HEK293 (cell line): ENCODE results near the gene S100A12.

Experiments used
- CTCF ChIA-PET: fragments of 350-600 bp; formaldehyde crosslinking; extraction: SDS; loops from one replicate; lab custom pipeline; 2021; ENCODE audit warnings: antibody characterized with exemption; lab: Yijun Ruan, JAX
- POLR2A ChIA-PET: fragments of 300-600 bp; formaldehyde crosslinking; extraction: SDS; loops from one replicate; lab custom pipeline; 2020; ENCODE audit warnings: antibody characterized with exemption, inconsistent platforms; lab: Yijun Ruan, JAX
- H3K27ac ChIP-seq: fragments of 200-500 bp; sonication (Bioruptor generic); 2 replicates; pipeline ENCODE4 v1.5.1; 2014; ENCODE audit warnings: low read depth, low read length, control low read depth, inconsistent platforms; ENCODE audit errors: extremely low read depth
- H3K36me3 ChIP-seq, 2 experiments: fragments of 200-500 bp in 1 of 2; sonication (Bioruptor generic) in 1 of 2; 1 replicate in 1 of 2; 2 replicates in 1 of 2; pipeline ENCODE4 v1.5.1; 2014 to 2017; ENCODE audit warnings: inconsistent platforms in 2 of 2, low read length in 2 of 2; ENCODE audit not compliant: control insufficient read depth in 2 of 2, insufficient read depth in 1 of 2
- H3K4me1 ChIP-seq: fragments of 200-500 bp; sonication (Bioruptor generic); 2 replicates; pipeline ENCODE4 v1.5.1; 2014; ENCODE audit warnings: mild to moderate bottlenecking, low read length, inconsistent platforms; ENCODE audit not compliant: control insufficient read depth, insufficient read depth
- H3K4me3 ChIP-seq: 2 replicates; pipeline ENCODE4 v1.5.1; 2011; ENCODE audit warnings: low read depth, mild to moderate bottlenecking, control low read depth, low read length, moderate library complexity
- H3K9me3 ChIP-seq: fragments of 200-500 bp; sonication (Bioruptor generic); 2 replicates; pipeline ENCODE4 v1.5.1; 2014; ENCODE audit warnings: low read depth, low read length, inconsistent platforms; ENCODE audit not compliant: control insufficient read depth, insufficient read depth
- ELK4 ChIP-seq: IDR thresholded peaks from 2 replicates; pipeline ENCODE4 v1.6.1; 2011; ENCODE audit warnings: mild to moderate bottlenecking, low read depth, low read length, borderline replicate concordance
- HOXC10 ChIP-seq: sonication (generic); formaldehyde crosslinking; IDR thresholded peaks from 2 replicates; pipeline ENCODE4 v1.8.1; 2023; ENCODE audit warnings: mild to moderate bottlenecking, missing genetic modification reagents
- REPIN1 ChIP-seq: fragments of 450-650 bp; formaldehyde crosslinking; IDR thresholded peaks from 2 replicates; pipeline ENCODE4 v1.5.1; 2017; ENCODE audit warnings: missing biosample characterization, missing genetic modification characterization, low read depth
- ZFP69B ChIP-seq: fragments of 450-650 bp; formaldehyde crosslinking; IDR thresholded peaks from 2 replicates; pipeline ENCODE4 v1.5.1; 2016; ENCODE audit warnings: missing biosample characterization, missing genetic modification characterization
- ZNF169 ChIP-seq: fragments of 450-650 bp; formaldehyde crosslinking; IDR thresholded peaks from 2 replicates; pipeline ENCODE4 v1.5.1; 2016; ENCODE audit warnings: missing biosample characterization, missing genetic modification characterization
- ZNF202 ChIP-seq: fragments of 450-650 bp; formaldehyde crosslinking; IDR thresholded peaks from 2 replicates; pipeline ENCODE4 v1.5.1; 2016; ENCODE audit warnings: missing biosample characterization, missing genetic modification characterization, borderline replicate concordance
- ZNF211 ChIP-seq: fragments of 450-650 bp; formaldehyde crosslinking; IDR thresholded peaks from 2 replicates; pipeline ENCODE4 v1.5.1; 2016; ENCODE audit warnings: low read depth, missing biosample characterization, missing genetic modification characterization
- ZNF362 ChIP-seq: fragments of 450-650 bp; formaldehyde crosslinking; IDR thresholded peaks from 2 replicates; pipeline ENCODE4 v1.5.1; 2016; ENCODE audit warnings: missing biosample characterization, missing genetic modification characterization
- ZNF426 ChIP-seq: fragments of 450-650 bp; formaldehyde crosslinking; IDR thresholded peaks from 2 replicates; pipeline ENCODE4 v1.5.1; 2017; ENCODE audit warnings: missing biosample characterization, missing genetic modification characterization, mild to moderate bottlenecking, inconsistent platforms, moderate library complexity
- ZNF433 ChIP-seq: fragments of 450-650 bp; formaldehyde crosslinking; IDR thresholded peaks from 2 replicates; pipeline ENCODE4 v1.5.1; 2016; ENCODE audit warnings: missing biosample characterization, missing genetic modification characterization, low read depth
- ZNF544 ChIP-seq: fragments of 450-650 bp; formaldehyde crosslinking; IDR thresholded peaks from 2 replicates; pipeline ENCODE4 v1.5.0; 2017; ENCODE audit warnings: missing biosample characterization, missing genetic modification characterization
- ZNF558 ChIP-seq: fragments of 450-650 bp; formaldehyde crosslinking; IDR thresholded peaks from 2 replicates; pipeline ENCODE4 v1.5.1; 2016; ENCODE audit warnings: missing biosample characterization, missing genetic modification characterization
- ZNF561 ChIP-seq: fragments of 450-650 bp; IDR thresholded peaks from 2 replicates; pipeline ENCODE4 v1.5.1; 2018; ENCODE audit warnings: missing biosample characterization, missing genetic modification characterization, borderline replicate concordance
- ZNF585B ChIP-seq: fragments of 450-650 bp; formaldehyde crosslinking; IDR thresholded peaks from 2 replicates; pipeline ENCODE4 v1.5.1; 2016; ENCODE audit warnings: missing biosample characterization, missing genetic modification characterization
- ZNF610 ChIP-seq: fragments of 450-650 bp; formaldehyde crosslinking; IDR thresholded peaks from 2 replicates; pipeline ENCODE4 v1.5.1; 2016; ENCODE audit warnings: missing biosample characterization, missing genetic modification characterization, borderline replicate concordance
- ZNF660 ChIP-seq: fragments of 450-650 bp; IDR thresholded peaks from 2 replicates; pipeline ENCODE4 v1.5.1; 2018; ENCODE audit warnings: missing biosample characterization, mild to moderate bottlenecking, missing genetic modification characterization
- ZNF776 ChIP-seq: fragments of 450-650 bp; formaldehyde crosslinking; IDR thresholded peaks from 2 replicates; pipeline ENCODE4 v1.5.0; 2017; ENCODE audit warnings: missing biosample characterization, missing genetic modification characterization, borderline replicate concordance
- ZNF830 ChIP-seq: fragments of 450-650 bp; IDR thresholded peaks from 2 replicates; pipeline ENCODE4 v1.5.0; 2018; ENCODE audit warnings: missing biosample characterization, missing genetic modification characterization, low read depth, mild to moderate bottlenecking, moderate library complexity
- ZSCAN16 ChIP-seq: fragments of 450-650 bp; formaldehyde crosslinking; IDR thresholded peaks from 2 replicates; pipeline ENCODE4 v1.5.1; 2016; ENCODE audit warnings: missing biosample characterization, missing genetic modification characterization
- ZSCAN30 ChIP-seq: fragments of 450-650 bp; IDR thresholded peaks from 2 replicates; pipeline ENCODE4 v1.5.1; 2018; ENCODE audit warnings: missing biosample characterization, mild to moderate bottlenecking, missing genetic modification characterization, moderate library complexity
- ZXDB ChIP-seq: fragments of 450-650 bp; formaldehyde crosslinking; IDR thresholded peaks from 2 replicates; pipeline ENCODE4 v1.5.1; 2016; ENCODE audit warnings: missing biosample characterization, missing genetic modification characterization
- TF ChIP-seq, protein P1 (sequence below): fragments of 450-650 bp; formaldehyde crosslinking; IDR thresholded peaks from 2 replicates; pipeline ENCODE4 v1.5.1; 2016; ENCODE audit warnings: missing biosample characterization, missing genetic modification characterization
- TF ChIP-seq, protein P2 (sequence below): fragments of 450-650 bp; formaldehyde crosslinking; IDR thresholded peaks from 2 replicates; pipeline ENCODE4 v1.5.1; 2016; ENCODE audit warnings: missing biosample characterization, missing genetic modification characterization

Gene S100A12

DNA sequence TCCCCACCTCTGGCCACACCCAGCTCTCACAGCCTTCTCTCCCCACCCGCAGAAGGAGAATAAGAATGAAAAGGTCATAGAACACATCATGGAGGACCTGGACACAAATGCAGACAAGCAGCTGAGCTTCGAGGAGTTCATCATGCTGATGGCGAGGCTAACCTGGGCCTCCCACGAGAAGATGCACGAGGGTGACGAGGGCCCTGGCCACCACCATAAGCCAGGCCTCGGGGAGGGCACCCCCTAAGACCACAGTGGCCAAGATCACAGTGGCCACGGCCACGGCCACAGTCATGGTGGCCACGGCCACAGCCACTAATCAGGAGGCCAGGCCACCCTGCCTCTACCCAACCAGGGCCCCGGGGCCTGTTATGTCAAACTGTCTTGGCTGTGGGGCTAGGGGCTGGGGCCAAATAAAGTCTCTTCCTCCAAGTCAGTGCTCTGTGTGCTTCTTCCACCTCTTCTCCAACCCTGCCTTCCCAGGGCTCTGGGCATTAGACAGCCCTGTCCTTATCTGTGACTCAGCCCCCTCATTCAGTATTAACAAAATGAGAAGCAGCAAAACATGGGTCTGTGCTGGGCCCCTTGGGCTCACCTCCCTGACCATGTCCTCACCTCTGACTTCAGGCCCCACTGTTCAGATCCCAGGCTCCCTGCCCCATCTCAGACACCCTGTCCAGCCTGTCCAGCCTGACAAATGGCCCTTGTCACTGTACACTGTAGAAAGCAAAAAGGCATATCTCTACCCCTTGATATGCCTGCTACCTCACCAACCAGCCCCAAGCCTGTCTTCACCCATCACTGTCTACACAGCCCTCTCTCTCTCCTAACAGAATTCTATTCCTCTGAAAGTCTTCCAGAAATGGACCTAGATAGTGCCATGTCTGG, 14.6 kb downstream of the S100A12 start:
- H3K9me3 ChIP-seq, result no peaks in the 10 kb centered on the region
- no peak overlapping the region for H3K4me3 ChIP-seq
- H3K4me1 ChIP-seq, result no peaks in the 10 kb centered on the region
- CTCF ChIA-PET, result interaction anchor here (0.6 to 4.6 kb wide), 3 partner anchors 8 to 547 kb away, joined by 3 to 23 read pairs (median 4); no protein-coding TSS in a partner anchor
- POLR2A ChIA-PET, result no interaction called here
- H3K27ac ChIP-seq, result no peak overlapping the region
- H3K36me3 ChIP-seq, result no peaks in the 10 kb centered on the region
- TF ChIP-seq ZNF610 (tag by site-specific recombination) (no peak), ZNF585B (tag by site-specific recombination) (no peak), ZNF362 (tag by site-specific recombination) (no peak), REPIN1 (tag by site-specific recombination) (no peak), ZNF169 (tag by site-specific recombination) (no peak)
- TF ChIP-seq, protein P1, sequence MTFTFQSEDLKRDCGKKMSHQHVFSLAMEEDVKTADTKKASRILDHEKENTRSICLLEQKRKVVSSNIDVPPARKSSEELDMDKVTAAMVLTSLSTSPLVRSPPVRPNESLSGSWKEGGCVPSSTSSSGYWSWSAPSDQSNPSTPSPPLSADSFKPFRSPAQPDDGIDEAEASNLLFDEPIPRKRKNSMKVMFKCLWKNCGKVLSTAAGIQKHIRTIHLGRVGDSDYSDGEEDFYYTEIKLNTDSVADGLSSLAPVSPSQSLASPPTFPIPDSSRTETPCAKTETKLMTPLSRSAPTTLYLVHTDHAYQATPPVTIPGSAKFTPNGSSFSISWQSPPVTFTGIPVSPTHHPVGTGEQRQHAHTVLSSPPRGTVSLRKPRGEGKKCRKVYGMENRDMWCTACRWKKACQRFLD (tag by site-specific recombination), result no peak

- POLR2A ChIA-PET, result no interaction called here
These were observed 15.2 kb downstream of the S100A12 start for GRCh38 chr1:153360190-153360589.

GRCh38 chr1:153359241-153359640, 16.2 kb downstream of the S100A12 start:
- Histone ChIP-seq H3K27ac (no peak overlapping the region), H3K4me1 (no peaks in the 10 kb centered on the region)
- POLR2A ChIA-PET, result no interaction called here
- TF ChIP-seq ZNF426 (tag by site-specific recombination) (no peak), ZSCAN16 (no peak), ZNF362 (tag by site-specific recombination) (no peak), ZFP69B (tag by site-specific recombination) (no peak), ZNF660 (tag by site-specific recombination) (no peak), ZNF830 (tag by site-specific recombination) (no peak), ZNF558 (tag by site-specific recombination) (no peak), ZNF202 (no peak)
- TF ChIP-seq, all 188 proteins: peak for 0
- Histone ChIP-seq H3K9me3 (no peaks in the 10 kb centered on the region), H3K4me3 (no peak overlapping the region), H3K36me3 (no peaks in the 10 kb centered on the region)
- CTCF ChIA-PET, result interaction anchor here (0.7 to 11.6 kb wide), 3 partner anchors 136 to 870 kb away, joined by 3 to 259 read pairs (median 4); no protein-coding TSS in a partner anchor

More at GRCh38 chr1:153360190-153360589, 15.2 kb downstream of the S100A12 start:
- no peak overlapping the region for H3K4me3 ChIP-seq
- no peaks in the 10 kb centered on the region for H3K9me3 ChIP-seq
- H3K27ac ChIP-seq, result no peak overlapping the region
- TF ChIP-seq ZNF561 (tag by site-specific recombination) (no peak), ZNF776 (no peak), ZSCAN30 (tag by site-specific recombination) (no peak), ZXDB (no peak), ZNF433 (no peak), HOXC10 (CRISPR knock-in tag) (no peak), ZNF211 (tag by site-specific recombination) (no peak), ZNF544 (tag by site-specific recombination) (no peak), ELK4 (no peak)
- TF ChIP-seq, protein P2, sequence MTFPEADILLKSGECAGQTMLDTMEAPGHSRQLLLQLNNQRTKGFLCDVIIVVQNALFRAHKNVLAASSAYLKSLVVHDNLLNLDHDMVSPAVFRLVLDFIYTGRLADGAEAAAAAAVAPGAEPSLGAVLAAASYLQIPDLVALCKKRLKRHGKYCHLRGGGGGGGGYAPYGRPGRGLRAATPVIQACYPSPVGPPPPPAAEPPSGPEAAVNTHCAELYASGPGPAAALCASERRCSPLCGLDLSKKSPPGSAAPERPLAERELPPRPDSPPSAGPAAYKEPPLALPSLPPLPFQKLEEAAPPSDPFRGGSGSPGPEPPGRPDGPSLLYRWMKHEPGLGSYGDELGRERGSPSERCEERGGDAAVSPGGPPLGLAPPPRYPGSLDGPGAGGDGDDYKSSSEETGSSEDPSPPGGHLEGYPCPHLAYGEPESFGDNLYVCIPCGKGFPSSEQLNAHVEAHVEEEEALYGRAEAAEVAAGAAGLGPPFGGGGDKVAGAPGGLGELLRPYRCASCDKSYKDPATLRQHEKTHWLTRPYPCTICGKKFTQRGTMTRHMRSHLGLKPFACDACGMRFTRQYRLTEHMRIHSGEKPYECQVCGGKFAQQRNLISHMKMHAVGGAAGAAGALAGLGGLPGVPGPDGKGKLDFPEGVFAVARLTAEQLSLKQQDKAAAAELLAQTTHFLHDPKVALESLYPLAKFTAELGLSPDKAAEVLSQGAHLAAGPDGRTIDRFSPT, result no peak
- CTCF ChIA-PET, result interaction anchor here (0.6 kb wide), 1 partner anchor 548 kb away, joined by 4 read pairs; no protein-coding TSS in a partner anchor
- H3K4me1 ChIP-seq, result no peaks in the 10 kb centered on the region
- H3K36me3 ChIP-seq, result no peaks in the 10 kb centered on the region
